Measurements from ENCODE around the gene PAX9.

DNA sequence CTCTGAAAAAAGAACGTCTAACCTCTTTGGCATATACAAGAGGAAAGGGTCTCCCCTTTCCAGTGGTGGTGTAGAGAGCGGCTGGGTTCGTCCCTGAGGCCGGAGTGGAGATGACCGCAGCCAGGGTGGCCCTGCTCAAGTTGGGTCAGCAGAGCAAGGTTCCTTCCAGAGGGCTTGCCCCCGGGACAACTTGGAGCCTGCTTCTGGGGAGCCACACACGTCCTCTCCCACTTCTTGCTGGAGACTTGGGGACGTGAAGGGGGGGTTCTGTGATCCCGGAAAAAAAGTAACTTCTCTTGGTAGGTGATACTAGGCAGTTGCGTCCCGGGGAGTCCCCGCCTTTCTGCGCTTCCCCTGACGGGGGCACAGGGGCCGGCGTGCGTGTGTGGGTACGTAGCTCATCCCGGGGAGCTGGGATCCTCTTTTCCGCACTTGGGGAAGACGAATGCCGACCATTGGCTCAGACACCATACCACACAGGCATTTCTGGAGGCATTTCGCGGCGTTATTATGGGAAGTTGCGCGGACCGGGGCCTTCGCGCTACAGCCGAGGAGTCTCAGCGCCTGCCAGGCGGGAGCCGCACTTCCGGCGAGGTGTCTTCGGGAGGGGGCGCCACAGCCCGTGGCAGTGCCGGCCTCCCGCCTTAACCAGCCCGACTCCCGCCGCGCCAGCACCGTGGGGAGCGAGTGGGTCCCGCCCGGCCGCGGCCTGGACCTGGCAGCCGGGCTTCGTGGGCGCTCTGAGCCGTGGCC, 14.8 kb upstream of the PAX9 start:
- TF ChIP-seq EZH2 (IDR thresholded peaks at IDR 0.05; ENCODE audit: borderline replicate concordance, low read depth, low read length, severe bottlenecking), result no peak
- TF ChIP-seq, protein P1, sequence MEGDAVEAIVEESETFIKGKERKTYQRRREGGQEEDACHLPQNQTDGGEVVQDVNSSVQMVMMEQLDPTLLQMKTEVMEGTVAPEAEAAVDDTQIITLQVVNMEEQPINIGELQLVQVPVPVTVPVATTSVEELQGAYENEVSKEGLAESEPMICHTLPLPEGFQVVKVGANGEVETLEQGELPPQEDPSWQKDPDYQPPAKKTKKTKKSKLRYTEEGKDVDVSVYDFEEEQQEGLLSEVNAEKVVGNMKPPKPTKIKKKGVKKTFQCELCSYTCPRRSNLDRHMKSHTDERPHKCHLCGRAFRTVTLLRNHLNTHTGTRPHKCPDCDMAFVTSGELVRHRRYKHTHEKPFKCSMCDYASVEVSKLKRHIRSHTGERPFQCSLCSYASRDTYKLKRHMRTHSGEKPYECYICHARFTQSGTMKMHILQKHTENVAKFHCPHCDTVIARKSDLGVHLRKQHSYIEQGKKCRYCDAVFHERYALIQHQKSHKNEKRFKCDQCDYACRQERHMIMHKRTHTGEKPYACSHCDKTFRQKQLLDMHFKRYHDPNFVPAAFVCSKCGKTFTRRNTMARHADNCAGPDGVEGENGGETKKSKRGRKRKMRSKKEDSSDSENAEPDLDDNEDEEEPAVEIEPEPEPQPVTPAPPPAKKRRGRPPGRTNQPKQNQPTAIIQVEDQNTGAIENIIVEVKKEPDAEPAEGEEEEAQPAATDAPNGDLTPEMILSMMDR (IDR thresholded peaks at IDR 0.05; ENCODE audit: borderline replicate concordance, extremely low read depth, low read length, poor library complexity, severe bottlenecking), result no peak
